Glomerular visceral epithelial cell (primary cell): ENCODE data around the gene ALG12.
A peak's percentile ranks its signal among the peaks of the same experiment; 100 is the strongest.

Experiments used
- DNase-seq: peaks from one replicate; pipeline ENCODE4 v3.0.0-alpha.2; 2016; ENCODE audit errors: extremely low spot score

Gene ALG12

DNA sequence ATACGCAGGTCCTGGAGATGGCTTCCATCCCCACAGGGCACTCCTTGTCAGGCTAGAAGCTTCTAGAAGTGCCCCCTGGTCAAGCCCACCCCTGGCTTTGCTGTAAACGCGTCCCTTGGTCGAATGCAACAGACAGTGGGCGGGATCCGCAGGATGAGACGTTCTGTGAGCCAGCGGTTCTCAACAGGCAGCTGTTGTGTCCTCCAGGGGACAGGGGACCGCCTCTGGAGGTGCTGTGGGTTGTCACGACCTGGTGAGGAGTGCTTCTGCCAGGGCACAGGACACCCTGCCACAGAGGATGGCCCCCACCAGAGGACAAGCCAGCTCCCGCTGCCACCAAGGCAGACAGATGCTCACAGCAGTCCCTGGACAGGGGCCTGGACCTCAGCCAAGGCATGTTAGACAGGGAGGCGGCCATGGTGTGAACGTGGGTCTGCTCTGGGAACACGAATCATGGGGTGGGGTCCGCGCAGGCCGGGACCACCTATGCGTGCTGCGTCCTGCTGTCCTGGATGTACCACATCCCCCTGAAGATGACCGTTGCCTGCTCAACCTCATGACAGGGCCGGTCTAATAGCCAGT, 11.8 kb upstream of the ALG12 start:
- DNase-seq = no peak

DNA sequence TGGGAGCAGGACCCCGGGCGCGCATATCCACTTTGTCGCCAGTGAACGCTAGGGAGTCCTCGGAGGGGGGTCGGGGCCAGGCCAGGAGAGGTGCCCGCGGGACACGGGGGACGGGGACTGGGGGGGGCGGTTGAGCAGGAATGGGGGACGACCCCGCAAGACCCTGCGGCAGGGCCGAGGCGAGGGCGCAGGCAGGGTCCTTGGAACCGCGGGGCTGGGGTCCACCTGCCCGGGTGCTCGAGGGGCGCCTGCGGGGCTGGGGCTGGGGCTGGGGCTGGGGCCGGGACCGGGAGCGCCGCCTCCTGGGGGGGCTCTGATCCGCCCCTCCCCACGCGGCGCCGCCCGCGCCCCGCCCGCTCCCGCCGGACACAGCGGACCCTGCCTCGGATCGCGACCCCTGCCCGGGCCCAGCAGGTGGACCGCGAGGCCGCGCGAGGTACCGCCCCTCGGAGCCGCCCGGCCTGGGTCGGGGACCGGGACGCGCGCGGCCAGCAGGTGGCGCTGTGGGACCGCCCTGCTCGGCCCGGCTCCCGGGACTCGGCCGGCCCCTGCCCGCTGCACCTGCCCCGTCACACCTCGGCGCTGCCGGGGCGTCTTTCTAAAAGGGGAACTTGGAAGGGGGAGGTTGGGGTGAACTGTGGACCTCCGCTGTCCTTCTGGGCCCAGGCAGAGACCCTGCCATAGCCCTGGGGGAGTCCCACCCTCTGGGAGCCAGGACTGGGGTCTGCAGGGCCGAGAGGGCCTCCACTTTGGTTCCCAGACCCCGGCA, 11.2 kb upstream of the ALG12 start:
- peak; percentile 50 for DNase-seq

DNA sequence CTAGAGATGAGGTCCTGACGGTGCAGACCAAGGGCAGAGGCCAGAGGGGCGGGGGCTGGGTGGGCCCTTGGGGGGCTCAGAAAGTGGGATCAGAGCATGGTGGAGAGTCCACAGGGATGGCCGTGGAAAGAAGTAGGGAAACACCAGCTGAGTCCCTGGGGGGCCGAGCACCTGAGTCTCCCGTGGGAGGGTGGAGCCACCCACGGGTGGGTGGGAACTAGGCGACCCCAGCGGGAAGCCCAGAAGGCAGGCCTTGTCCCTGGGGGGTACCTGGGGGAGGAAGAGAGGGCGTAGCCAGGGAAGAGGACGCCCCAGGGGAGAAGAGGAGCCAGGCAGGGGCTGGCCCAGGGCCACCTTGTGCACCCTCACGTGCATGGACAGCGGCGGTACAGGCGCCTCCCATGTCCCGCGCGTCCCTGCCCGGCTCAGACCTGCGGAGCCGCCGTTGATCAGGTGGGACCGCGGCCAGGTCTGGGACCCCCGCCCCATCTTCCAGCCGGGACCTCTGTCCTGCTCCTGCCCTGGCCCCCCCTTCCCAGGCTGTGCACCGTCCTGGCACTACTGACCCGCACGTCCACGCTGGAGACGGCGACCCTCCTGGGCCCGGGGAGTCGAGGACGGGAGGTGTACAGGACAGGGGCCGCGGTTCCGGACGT, 10.4 kb upstream of the ALG12 start:
- no peak for DNase-seq

DNA sequence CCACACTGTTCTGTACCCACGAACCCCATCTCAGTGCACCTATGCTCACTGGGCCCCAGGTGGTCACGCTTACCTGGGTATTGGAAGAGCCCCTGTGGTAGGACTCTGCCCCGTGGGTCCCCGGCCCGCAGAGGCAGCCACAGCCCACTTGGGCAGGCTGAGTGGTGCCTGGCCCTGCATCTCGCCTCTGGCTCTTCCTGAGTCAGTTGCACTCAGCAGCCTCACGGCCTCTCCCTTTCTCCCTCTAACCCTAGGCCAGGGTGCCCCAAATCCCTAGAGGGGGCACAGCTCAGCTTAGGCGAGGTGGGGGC, 9.9 kb upstream of the ALG12 start:
- no peak for DNase-seq

DNA sequence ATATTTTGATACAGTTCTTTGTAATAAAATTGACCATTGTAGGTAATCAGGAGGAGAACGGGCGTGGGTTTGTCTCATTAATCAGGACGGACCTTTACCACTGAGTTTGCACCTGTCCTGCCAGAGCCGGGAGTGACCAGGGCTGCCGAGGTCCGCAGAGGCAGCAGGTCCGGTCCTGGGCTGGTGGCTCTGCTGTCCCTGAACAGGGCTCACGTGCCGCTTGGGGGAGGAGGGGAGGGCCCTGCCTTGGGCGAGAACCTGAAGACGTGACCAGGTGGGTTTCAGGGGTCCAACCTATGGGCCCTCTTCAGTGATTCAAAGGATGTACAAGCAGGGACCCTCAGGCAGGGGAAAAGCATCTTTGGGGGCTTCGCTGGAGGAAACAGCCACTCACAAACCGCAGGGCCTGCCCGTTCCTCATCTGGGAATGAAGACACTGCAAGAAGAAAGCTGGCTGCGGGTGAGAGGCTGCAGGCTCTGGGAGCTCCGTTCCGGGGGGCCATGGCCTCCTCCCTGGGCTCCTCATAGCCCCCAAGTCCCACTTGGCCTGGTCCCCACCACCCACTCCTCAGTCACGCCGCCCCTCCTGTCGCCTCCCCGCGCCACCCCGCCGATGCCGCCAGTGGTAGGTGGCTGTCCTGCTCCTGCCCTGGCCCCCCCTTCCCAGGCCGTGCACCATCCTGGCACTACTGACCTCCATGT, 9.4 kb upstream of the ALG12 start:
- DNase-seq = no peak

DNA sequence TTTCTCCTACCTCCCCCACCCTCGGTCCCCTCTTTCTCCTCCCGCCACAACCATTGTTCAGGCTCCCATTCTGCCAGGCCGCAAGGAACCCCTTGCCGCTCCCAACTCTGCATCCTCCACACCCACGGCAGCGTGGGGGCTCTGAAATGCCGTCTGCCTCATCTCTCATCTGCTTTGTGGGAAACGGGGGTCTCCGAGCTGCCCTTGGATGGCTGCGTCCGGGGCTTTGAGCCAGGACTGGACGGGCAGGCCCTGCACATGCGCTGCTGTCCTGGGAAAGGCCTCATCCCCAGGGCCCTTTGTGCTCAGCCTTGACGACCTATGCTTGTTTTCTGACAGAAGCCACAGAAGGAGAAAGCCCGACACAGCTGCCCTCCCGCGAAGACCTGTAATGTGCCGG, 8.7 kb upstream of the ALG12 start:
- DNase-seq = no peak

DNA sequence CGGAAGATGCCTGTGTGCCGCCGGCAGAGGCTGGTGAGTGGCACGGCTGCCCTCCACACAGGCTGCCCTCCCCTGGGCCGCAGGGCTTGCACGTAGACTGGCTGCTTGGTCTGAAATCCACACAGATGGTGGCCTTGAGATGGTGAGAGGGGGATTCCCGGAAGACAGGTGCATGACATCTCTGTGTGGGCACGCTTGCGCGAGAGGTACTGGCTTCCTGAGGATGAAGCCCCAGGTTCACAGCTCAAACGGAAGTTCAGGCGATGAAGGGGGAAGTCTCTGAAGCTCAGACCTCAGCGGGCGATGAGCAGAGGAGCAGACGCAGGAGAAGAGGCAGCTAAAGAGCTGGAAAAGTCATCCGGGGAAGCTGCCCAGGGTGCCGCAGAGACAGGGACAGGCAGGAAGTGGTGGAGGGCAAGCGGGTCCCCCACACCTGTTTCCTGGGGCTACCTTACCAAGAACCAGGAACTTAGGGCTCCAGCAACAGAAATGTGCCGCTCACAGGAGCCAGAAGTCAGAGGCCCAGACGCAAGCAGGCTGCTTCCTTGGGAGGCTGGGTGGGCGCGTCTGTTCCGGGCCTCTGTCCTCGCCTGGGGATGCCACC, 7.4 kb upstream of the ALG12 start:
- no peak for DNase-seq

DNA sequence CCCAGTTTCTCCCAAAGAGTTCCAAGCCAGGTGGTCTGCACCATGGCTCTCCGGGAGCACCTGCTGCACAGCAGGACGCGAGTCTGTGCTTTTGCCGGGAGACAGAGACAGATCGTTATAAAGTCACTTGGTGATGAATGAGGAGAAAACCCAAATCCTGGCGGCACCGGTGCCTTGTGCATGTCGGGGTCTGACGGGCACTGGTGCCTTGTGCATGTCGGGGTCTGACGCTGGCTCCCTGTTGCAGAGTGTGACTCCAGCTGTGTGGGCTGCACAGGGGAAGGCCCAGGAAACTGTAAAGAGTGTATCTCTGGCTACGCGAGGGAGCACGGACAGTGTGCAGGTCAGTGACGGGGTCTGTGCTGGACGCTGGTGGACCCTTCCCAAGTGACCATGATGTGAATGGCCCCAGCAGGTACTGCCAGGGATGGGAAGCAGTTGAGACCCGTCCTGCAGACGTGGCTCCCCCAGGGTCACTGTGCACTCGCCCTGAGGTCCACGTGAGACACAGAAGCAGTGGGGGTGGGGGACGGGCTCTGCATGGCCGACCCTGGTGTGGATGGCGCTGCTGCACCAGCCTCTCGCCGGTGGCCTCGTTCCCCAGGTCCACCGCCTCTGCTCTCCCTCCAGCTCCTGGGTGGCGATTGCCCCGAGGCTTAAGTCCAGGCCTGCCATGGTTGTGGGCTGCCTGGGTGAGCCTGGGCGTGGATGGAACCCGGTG, 6.0 kb upstream of the ALG12 start:
- DNase-seq = no peak

DNA sequence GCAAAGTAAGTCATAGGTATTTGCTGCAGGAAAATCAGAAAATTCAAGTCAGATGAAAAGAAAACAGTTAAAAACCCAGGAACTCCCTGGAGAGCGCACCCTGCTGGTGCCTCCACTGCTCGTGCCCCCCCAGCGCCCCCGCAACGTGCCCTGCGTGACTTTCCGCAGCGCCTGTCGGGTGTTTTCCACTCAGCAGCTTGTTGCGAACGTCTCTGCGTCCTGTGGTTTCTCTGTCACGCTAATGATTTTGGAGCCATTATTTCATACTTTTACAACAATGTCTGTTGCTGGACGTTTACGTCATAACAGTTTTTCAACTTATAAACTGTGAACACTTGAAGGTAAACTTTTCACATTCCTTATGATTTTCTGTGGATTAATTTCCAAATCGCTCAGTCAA, 5.2 kb upstream of the ALG12 start:
- no peak for DNase-seq

DNA sequence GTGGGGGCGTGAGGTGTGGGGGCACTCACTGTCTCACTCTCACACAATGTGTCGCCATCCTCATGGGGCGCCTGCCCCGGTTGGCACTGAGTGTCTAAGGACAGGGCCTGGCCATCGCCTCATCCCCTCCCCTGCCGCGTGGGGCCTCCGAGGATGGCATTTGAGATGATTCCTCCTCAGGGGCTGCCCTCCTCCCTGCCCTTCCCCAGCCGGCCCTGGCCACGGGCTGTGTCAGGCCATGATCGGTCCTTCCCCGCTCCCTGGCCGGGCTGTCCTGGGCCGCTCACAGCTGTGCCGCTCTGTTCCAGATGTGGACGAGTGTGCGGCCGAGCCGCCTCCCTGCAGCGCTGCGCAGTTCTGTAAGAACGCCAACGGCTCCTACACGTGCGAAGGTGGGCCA, 4.7 kb upstream of the ALG12 start:
- DNase-seq = no peak

DNA sequence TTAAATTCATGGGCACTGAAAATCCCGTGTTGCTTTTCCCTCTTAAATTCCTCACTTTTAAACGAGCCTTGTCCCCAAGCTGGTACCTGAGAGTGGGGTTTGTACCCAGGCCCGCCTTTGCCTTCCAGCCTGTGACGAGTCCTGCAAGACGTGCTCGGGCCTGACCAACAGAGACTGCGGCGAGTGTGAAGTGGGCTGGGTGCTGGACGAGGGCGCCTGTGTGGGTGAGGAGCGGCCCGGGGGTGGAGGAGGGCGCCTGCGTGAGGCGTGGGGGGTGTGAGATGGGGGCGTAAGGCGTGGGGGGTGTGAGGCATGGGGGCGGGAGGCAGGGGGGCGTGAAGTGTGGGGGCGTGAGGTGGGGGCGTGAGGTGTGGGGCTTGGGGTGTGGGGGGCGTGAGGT, 4.2 kb upstream of the ALG12 start:
- DNase-seq = no peak

DNA sequence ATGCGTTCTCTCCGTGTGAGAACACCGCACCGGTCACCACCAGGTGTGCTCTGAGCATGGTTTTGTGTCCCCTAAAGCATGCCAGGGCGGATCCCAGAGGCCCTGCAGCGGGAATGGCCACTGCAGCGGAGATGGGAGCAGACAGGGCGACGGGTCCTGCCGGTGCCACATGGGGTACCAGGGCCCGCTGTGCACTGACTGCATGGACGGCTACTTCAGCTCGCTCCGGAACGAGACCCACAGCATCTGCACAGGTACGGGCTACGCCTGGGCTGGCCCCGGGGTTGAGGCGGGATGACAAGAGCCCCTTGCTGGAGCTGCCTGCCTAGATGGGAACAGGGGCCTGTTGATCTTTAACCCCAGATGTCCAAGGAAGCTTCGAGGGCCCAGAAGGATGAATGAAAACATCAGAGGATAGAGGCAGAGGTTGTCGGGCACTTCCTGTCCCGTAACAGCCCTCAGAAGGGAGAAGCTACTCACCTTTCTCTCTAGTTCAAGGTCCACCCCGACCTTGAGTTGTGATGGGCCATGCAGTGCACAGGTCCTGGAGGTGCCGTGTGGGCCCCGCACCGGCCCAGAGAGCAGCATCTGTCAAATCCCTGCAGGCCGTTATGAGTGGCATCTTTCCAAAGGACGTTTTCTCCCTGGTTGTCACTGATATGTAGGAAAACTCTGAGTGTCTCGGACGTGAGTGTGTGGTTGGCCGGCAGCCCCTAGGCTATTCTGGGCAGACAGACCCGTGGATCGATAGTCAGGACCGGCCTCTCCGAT, 3.5 kb upstream of the ALG12 start:
- no peak for DNase-seq

DNA sequence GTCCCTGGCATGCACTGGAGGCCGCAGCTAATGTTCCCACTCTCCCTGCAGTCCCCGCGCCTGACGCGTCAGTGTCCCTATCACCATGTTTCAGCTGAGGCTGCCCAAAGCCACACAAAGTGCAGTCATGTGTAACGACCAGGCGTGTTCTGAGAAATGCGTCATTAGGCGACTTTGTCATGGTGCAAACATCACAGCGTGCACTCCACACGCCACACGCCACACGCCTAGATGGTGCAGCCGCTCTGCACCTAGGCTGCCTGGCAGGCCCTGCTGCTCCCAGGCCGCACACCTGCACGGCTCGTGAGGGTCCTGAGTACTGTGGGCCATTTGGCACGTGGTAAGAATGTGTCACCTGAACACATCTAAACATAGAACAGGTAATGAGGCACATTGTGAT, 2.6 kb upstream of the ALG12 start:
- no peak for DNase-seq

DNA sequence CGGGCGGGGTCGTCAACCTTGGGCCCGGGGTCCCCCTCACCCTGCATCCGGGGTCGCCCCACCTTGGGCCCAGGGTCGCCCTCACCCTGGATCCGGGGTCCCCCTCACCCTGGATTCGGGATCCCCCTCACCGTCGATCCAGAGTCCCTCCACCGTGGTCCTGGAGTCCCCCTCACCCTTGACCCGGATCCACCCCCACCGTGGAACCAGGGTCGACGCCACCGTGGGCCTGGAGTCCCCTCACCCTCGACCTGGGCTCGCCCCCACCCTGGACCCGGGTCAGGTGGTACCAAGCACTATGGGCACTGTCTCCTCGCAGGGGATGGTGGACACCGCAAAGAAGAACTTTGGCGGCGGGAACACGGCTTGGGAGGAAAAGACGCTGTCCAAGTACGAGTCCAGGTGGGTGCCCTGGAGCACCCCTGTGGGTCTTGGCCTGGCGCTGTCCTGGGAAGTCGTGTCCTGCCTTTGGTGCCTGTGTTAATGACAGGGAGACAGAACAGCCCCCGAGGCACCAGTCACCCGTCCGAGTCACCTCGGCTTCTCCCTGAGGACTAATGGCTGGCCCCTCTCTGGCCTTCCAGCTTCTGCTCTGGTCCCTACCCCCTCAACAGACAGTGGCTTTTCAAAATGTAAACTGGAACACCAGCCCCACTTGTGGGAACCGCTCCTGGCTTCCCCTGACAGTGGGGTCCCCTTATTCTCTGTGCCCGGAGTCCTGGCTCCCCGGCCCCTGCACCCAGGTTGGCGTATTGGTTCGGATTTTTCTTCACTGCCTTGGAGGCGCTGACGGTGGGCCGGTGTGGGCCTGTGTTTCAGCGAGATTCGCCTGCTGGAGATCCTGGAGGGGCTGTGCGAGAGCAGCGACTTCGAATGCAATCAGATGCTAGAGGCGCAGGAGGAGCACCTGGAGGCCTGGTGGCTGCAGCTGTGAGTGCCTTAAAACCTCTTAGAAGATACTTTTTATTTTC, 958 bp upstream of the ALG12 start:
- DNase-seq = no peak

DNA sequence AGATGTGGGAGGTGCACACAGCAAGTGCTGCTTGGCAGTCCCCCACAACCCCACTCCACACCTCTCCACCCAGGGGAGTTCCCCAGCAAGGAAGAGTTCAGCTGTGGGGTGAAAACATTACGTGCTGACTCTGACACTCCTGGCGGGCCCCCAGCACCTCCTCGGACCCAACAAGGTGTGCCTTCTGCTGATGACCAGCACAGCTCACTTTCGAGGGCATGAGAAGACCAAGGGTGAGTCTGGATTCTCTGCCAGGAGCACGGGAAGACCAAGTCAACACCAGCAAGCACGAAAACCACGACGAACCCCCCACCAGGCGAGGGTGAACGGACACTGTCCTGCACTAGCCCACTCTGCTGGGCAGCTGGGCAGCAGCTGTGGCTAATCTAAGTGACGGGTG, 1.4 kb downstream of the ALG12 start:
- no peak for DNase-seq

DNA sequence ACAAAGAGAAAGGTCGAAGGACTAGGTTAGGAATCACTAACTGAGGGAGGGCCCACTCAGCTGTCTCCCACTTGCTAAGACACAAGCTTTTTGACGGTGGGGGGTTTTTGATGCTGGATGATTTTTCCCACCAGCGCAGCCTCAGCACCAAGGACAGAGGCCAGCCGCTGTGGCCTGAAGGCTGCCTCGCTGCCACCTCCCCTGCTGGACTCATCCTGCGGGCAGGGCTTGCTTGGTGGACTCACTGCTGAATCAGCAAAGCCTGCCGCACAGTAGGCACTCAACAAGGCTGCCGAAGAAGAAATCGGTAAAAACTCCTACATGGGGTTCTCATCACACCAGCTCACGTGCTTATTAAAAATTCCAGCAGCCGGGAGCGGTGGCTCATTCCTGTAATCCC, 2.6 kb downstream of the ALG12 start:
- DNase-seq = no peak

DNA sequence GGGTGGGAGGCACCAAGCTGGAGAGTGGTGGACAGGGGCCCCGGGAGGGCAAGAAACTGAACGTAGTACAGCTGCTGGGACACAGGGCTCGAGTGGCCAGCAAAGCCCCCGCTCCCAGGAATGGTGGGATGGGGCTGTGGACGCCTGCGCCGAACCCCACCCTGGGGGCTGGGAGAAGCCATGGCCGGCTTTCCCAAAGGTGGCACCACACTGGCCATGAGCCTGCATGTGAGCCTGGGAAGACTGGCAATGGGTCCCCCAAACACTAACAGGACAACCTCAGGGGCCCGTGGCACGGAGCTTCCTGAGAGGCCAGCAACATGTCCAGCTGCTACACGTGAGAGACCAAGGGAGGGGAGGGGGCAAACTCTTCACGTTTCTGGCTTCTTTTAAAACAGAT, 4.0 kb downstream of the ALG12 start:
- no peak for DNase-seq

DNA sequence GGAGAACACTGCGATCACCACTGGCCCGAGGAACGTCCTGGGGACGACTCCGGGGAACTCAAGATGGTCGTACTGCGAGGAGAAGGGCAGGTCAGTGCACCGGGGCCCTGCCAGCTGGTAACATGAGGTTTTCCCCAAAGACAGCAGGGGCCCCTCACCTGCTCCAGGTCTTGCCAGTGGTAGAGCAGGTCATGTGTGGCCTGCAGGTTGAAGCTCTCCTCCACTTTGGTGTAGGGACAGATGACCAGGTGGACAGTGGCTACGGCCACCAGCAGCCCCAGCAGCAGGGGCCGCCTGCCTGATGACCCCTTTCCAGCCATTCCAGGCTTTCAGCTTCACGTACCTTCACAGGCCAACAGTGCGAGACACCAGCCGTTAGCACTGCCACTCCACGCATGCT, 4.8 kb downstream of the ALG12 start:
- DNase-seq = no peak

DNA sequence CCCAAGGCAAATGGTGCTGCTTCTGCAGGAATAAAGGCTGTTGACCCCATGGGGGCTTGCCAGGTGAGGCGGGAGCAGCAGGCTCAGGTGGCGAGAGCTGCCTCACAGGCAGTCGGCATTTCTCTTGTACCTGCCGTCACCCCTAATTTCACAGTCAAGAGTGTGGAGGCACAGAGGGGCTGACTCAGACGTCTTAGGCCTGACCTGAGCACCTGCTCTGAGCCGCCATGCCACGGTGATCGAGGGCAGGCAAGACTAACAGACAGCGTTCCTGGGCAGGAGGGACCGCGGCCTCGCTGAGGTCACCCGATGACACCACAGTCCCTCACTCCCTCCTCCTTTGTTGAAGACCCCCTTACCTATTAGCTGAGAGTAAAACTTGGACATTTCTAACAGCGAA, 5.2 kb downstream of the ALG12 start:
- no peak for DNase-seq
